G401 (cell line): ENCODE results near the gene DIP2C. TPM values are rescaled to one million over a fixed set of nuclear protein-coding genes. Genes with fewer than 3 reads are reported as not detected.
"Not testable (repeated sequence)": the region's sequence is repeated elsewhere in the genome, so short reads cannot be mapped to it uniquely, and the experiment has no call there.

Source experiments
- DNase-seq: peaks from one replicate; pipeline ENCODE4 v3.0.0-alpha.2; 2015; ENCODE audit warnings: low spot score
- in situ Hi-C: cut with HindIII; loops from 2 replicates; pipeline ENCODE4 v1.10.0; 2016; ENCODE audit warnings: low sequenced_read_pairs, mixed read lengths
- total RNA-seq: library from RNA; depleted of rRNA; stranded (reverse); fragments of >200 nt; shearing (Covaris generic); gene quantifications from 2 replicates; pipeline ENCODE4 v1.2.3, GENCODE V29; 2014

The DIP2C gene
- total RNA-seq, 1 experiment from 2014 or later = 9.0 TPM

DNA sequence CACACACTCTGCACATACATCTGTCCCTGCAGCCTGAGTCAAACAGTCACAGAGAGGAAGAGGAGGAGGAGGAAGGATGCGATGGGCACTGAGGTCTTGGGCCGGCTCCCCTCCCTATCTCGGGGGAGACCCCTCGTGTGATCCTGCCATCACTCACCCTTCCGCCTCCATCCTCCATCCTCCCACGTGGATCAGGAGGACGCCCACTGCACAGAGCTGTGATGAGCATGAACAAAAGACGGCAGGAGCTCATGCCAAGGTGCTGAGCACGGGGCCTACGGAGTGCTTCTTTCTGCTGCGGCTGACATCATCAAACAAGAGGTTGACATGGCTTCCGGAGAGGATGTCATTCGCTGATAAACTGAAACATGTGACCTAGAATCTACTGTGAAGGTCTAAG, 68.0 kb downstream of the DIP2C start:
- in situ Hi-C loops = no loop called here
- DNase-seq = no peak

DNA sequence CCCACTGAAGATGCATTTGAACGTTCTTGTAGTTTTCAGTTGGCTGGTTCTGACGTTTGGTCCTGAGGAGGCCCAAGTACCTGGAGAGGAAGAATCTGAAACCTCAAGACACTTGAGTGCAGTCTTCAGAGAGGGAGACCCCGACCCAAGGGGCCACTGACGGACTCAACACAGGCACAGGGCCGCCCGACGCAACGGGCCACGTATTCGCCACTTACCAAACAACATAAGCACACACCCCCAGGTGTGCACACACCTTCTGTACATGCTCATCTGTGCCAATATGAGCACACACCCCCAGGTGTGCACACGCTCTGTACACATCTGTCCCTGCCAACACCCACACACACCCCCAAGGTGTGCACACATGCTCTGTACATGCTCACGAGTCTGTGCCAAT, 68.5 kb downstream of the DIP2C start:
- no peak for DNase-seq
- in situ Hi-C loops = no loop called here

DNA sequence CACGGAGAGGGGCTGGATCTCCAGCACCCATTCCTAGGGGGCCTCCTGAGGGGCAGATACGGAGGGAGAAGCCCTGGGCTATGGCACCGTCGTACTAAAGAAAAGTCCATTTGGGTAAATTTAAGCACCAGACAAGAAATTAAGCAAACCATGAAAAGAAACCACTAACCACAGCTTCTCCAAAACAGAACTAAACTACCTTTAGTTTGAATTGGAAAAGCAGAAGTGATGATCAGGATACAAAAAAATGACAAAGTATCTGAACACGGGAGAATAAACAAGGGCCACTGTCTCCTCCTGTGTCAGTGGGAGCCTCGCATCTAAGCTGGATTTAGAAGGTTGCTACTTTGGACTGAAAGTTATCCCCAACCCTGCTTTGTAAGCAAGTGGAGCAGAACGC, 69.1 kb downstream of the DIP2C start:
- DNase-seq = no peak
- in situ Hi-C loops = no loop called here

DNA sequence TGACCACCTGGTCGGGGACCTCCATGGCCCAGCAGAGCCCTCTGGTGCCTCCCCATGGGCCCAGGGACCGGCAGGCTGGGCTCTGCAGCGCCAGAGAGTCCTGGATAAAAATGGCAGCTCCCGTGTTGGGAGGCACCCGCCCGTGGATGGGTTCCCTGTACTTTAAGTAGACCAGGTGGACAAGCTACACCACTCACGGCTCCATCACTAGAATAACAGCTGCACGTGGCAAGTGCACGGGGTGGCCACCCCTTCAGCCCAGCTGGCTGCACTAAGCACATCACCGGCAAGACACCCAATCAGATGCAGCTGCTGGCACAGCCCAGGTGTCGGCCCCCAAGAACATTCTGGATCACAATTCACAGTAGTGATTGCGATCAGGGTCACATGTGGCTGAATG, 69.8 kb downstream of the DIP2C start:
- no peak for DNase-seq
- in situ Hi-C loops = no loop called here

DNA sequence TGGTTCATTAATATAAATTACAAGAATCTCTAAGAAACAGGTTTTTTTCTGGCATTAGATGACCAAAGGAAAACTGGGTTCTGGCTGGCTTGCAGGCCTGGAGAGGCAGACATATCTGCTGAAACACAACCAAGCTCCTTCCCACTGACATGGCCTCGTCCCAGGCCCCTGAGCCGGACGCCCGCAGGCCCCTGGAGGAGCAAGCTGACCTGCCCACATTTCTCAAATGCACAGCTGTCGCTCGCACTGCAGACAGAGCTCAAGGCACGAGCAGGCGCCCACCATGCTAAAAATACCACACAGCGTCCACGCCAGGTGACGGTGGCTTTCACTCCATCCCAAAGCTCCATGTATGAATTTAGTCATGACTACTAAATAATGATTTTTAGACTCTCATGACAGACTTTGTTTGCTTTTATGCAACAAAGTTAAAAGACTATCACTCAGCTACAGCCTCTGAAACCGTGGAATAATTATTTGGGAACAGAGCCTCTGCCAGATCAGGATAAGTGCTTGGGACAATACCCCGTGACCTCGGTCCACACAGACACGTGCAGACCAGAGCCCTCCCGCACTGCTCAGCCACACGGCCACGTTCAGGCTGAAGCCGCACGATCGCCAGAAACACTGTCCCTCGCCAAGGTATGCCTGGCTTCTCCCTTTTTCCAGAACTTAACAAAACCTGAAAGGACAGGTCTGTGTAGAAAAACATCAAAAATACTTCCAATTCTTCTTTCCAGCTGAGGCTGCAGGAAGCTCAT, 71.1 kb downstream of the DIP2C start:
- no peak for DNase-seq
- in situ Hi-C loops = no loop called here

DNA sequence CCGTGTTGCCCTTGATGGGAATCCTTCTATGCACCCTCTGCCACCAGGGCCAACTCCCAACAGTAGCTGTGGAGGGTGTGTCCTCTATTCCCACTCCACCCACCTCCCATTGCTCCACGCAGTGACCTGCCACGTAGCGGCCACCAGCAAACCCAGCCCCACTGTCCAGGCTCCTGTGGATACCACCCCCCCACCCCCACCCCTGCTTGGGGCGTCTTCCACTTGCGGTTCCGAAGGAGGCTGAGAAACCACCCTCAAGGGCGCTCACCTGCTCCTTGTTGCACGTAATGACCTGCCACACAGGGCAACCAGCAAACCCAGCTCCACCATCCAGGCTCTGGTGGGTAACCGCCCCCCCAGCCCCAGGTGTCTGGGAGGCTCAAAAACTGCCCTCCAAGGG, 72.0 kb downstream of the DIP2C start:
- in situ Hi-C loops = no loop called here
- DNase-seq = no peak

DNA sequence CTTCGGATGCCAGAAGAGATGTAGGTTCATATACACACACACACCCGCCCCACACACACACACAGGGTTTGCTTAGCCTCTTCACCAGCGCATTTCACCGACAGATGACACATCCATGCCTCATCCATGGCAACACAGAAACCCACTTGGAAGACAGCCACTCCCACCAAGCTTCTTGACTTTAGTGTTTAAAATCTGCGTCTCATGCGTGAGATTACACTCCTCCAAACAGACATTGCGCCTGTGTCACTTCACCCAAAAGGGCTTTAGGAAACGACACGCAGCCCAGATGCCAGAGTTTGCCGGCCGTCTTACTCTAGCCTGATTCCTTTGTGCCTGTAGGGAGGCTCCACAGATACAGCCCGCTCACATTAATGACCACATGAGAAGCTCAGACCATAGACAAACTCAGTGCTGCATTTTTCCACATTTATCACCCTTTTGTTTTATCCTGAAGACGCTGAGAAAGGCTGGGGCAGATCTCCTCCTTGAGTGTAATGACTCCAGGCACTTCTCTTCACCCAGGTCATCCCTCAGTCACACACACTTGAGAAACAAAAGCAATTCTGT, 73.8 kb downstream of the DIP2C start:
- in situ Hi-C loops = no loop called here
- DNase-seq = no peak

DNA sequence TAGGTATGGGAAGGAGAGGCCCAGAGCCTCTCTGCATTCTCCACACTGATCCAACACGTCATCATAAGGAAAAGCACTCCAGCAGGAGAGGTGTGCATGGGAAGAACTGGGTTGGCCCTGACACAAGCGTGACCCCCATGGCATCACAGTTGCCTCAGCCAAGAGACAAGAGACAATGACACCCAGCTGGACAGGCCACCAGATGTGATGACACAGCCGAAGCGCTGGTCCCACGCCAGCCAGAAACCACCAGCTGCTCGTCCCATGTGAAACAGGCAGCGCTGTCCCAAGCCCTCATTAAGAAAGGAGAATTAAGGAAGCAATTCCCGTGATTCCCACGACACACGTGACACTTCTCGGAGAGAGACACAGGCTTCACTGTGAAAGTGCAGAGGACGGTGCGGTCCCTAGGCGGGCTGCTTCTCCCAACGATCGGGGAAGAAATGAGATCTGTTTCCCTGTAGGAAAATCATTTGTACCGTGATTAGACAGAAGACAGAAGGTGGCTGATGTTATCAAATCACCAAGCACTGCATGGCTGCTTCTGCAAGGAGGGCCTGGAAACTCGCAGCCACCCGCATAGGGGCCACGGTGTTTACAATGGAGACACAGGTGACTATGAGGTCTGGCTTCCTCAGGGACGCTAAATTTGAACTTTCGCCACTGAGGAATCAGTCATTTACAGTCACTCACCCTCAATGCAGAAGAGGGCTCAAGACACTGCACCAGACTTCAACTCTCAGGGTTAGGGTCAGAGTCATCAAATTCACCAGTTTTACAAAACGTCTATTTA, 74.5 kb downstream of the DIP2C start:
- DNase-seq = no peak

DNA sequence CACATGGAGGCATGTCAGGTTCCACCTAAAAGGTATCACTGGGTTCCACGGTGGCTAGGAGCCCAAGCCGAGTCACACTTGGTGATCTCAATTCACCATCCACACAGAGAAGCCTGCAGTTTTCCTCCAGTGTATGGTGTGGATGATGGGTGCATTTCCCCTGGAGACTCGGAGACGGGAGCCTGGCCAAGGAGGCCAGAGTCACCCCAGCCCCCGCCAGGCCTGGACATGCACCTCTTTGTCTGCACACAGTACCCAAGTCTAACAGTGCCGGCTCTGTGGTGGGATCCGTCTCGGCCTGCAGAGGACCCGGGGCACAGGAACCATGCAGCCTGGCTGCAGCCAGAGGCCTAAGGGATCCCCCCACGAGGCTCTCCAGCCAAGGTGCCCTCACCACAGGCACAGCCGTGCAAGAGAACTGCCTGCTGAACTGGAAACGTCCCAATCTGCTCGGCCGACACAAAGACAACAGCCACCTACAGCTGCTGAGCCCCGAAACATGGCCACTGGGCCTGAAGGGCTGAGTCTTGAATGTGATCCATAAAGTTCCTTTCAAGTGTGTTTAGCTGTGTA, 75.2 kb downstream of the DIP2C start:
- in situ Hi-C loops = no loop called here
- DNase-seq = no peak

More for the DNA sequence above, 74.5 kb downstream of the DIP2C start:
- in situ Hi-C loops = no loop called here

DNA sequence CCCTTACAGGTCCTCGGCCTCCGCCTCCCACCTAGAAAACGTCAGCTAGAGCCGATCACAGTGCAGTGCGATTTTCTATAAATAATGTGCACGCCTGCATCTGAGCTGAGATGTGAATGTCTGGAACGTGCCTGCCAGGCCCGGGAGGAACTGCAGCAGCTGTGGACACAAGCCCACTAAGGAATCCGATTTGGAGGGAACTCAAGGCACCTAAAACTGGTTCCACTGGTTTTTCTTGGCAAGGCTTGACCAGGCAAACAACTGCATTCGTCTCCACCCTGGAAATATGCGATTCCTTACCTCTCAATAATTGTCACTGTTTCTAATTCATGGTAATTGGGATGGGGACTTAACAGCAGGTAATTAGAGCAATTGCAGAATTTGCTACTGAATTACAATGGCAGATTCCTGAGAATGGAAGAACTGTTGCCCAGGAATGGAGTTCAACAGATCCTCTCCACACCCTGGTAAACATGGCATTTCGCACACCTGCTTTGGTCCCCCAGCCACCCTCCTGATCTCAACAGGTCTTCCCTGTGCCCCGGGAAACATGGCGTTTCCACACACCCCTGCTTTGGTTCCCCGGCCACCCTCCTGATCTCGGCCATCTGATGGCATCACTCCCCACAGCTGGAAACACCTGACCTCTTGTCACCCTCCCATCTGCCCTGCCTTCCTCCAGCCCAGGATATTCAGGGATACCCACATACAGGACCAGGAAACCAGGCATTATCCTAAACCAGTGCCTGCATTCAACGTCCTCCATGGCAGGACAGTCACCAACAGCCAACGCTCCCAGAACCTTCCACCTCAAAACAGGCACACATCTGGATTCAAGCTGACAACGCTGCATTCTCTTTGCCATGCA, 76.0 kb downstream of the DIP2C start:
- no peak for DNase-seq

DNA sequence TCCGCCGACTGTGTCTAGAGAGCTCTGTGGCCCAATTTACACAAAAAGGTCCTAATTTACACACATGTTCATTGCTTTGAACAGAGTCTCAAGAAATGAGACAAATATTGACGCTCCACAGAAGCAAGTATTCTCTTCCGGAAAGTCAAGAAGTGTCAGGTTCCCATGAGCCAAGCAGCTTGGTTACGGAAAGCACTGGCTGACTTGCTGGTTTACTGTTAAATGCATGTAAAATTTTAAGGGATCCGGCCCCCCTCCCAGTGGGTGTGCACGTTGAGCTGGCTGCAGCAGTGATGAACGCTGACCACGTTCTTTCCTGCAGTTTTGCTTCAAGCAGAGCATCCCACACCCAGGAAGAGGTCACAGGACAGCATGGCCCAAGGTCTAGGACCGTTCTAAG, 76.8 kb downstream of the DIP2C start:
- in situ Hi-C loops = no loop called here
- DNase-seq = no peak

More for the DNA sequence above, 76.0 kb downstream of the DIP2C start:
- in situ Hi-C loops = no loop called here

DNA sequence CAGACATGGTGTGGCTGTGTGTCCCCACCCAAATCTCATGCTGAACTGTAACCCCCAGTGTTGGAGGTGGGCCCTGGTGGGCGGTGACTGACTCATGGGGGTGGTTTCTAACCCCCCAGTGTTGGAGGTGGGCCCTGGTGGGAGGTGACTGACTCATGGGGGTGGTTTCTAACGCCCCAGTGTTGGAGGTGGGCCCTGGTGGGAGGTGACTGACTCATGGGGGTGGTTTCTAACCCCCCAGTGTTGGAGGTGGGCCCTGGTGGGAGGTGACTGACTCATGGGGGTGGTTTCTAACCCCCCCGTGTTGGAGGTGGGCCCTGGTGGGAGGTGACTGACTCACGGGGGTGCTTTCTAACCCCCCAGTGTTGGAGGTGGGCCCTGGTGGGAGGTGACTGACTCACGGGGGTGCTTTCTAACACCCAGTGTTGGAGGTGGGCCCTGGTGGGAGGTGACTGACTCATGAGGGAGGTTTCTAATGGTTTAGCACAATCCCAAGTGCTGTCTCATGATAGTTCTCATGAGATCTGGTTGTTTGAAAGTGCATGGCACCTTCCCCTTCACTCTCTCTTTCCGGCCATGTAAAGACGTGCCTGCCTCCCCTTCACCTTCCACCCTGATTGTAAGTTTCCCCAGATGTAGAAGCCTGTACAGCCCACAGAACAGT, 78.7 kb downstream of the DIP2C start:
- in situ Hi-C loops, DNase-seq: not testable (repeated sequence)

DNA sequence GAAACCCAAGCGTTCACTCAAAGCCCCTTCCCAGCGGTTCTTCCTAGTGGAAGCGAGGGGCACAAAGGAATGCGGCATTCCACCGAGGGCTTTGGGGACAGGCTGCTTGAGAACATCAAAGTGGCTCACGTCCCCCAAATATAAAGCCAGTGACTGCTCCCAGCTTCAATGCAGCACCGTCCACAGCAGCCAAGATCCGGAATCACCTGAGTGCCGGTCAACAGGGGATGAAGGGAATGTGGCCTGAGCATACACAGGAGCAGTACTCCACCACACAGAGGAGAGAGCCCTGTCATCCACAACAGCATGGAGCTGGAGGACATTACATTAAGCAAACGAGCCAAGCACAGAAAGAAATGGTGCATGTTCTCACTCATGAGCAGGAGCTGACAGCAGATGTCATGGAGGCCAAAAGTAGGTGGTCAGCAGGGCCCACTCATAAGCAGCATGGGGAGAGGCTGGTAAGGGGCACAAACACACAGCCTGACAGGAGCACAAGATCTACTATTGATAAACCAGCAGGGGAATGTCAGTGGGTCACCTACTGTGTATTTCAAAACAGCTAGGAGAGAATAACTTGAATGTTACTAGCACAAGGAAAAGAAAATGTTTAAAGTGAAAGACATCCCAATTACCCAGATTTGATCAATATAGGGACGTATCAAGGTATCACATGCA, 79.5 kb downstream of the DIP2C start:
- in situ Hi-C loops = no loop called here
- DNase-seq = peak; percentile 40

DNA sequence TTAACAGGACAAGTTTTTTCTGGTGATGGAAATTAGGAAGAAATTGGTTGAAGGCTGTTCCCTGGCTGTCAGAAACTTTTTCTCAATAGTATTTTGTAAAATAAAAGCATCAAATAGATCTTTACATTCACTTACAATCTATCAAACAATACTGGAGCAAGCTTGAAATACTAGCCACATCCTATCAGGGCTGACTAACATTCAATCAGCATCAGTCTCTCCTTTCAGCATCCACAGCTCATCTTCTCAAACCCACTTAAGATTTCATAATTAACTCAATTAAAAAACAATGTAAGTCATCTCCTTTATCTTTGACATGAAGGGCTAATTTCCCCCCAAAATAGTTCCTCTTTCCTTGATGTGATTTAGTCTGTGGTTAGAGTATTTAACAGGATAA, 80.2 kb downstream of the DIP2C start:
- in situ Hi-C loops = no loop called here
- DNase-seq = no peak

DNA sequence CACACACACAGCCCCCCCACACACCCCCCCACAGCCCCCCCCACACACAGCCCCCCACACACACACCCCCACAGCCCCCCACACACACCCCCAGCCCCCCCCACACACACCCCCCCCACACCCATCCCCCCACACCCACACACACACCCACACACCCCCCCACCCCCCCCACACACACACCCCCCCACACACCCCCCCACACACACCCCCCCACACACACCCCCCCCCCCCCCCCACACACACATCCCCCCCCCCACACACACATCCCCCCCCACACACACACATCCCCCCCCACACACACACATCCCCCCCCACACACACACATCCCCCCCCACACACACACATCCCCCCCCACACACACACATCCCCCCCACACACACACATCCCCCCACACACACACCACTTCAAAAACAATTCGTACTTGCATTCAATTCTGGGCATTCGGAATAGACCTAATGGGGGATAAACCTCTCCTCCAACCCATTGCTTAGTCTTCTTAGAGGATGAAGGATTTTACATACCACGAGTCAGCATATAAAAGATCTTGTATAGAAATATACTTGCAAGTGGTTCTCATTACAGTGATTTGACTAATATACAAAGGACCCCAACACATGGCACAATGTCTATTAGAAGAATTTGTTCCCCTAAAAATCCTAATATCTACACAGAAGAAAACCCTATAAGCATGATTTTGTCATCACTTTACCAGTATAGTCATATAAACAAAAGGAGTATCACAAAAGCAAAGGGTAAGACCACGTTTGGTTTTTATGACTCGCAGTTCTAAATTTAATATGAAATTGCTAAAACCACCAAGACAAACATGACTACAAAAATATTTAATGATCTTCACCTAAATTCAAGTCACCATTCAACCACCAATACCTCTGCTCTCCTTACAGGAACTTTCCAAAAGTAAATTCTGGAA, 80.9 kb downstream of the DIP2C start:
- DNase-seq = no peak
- in situ Hi-C loops = no loop called here

DNA sequence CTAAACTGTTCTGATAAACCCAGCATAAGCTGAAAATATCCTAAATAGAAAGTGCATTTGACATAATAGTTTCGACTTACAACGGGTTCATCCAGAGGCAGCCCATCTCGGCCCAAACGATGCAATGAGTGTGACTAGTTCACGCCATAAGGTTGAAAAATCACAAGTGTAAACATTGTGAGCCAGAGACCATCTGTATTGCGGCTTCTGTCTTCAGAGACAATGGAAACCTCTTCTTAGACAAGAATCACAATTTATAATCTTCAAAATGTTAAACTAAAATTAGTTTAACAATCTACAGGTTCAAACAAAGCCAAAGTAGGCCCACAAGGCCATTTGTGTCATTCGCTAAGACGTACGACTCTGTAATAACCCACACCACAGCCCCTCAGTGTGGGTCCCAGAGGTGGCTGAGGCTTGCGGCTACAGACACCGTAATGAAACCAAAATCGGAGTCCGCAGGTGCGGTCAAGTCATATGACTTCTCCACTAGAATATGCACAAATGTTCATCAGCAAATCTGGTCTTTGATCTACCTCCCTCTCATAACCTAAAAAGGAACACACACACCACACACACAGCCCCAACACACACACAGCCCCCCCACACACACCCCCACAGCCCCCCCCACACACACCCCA, 81.8 kb downstream of the DIP2C start:
- DNase-seq = no peak
- in situ Hi-C loops = no loop called here
